ENCODE measurements around the gene TMEM208. TPM values are rescaled to one million over a fixed set of nuclear protein-coding genes. Genes with fewer than 3 reads are reported as not detected.

The TMEM208 gene
- total RNA-seq, 1 donor from 2014 or later = 33.1 TPM

- Histone ChIP-seq H3K4me3 (no peak overlapping the region), H3K27ac (no peak overlapping the region), H3K4me1 (peaks cover 12% of the 10 kb centered on the region), H3K9me3 (no peaks in the 10 kb centered on the region), H3K36me3 (peaks cover 44% of the 10 kb centered on the region), H3K27me3 (ENCODE audit: low read depth) (no peaks in the 10 kb centered on the region)
- ATAC-seq (no peak), DNase-seq (no peak)
- no peak for TF ChIP-seq CTCF (IDR thresholded peaks at IDR 0.05)
- intact Hi-C loops (cut with DNase I) = no loop called here
These were observed 23.9 kb upstream of the TMEM208 start for GRCh38 chr16:67202956-67203493.

GRCh38 chr16:67204076-67204475 lies 22.9 kb upstream of the TMEM208 start:
- ATAC-seq = no peak
- no peaks in the 10 kb centered on the region for H3K27me3 ChIP-seq (ENCODE audit: low read depth)
- peaks cover 1% of the 10 kb centered on the region for H3K4me1 ChIP-seq
- intact Hi-C loops (cut with DNase I) = no loop called here
- H3K4me3 ChIP-seq = no peak overlapping the region
- TF ChIP-seq CTCF (IDR thresholded peaks at IDR 0.05) = no peak
- H3K36me3 ChIP-seq = peaks cover 39% of the 10 kb centered on the region
- no peak for DNase-seq
- H3K9me3 ChIP-seq = no peaks in the 10 kb centered on the region
- H3K27ac ChIP-seq = no peak overlapping the region

GRCh38 chr16:67206129-67206837 lies 20.6 kb upstream of the TMEM208 start:
- Histone ChIP-seq H3K27me3 (ENCODE audit: low read depth) (no peaks in the 10 kb centered on the region), H3K27ac (no peak overlapping the region), H3K36me3 (peaks cover 30% of the 10 kb centered on the region), H3K4me3 (no peak overlapping the region), H3K9me3 (no peaks in the 10 kb centered on the region), H3K4me1 (no peaks in the 10 kb centered on the region)
- ATAC-seq (no peak), DNase-seq (no peak)
- intact Hi-C loops (cut with DNase I) = no loop called here
- TF ChIP-seq CTCF (IDR thresholded peaks at IDR 0.05) = no peak

- intact Hi-C loops (cut with DNase I) = no loop called here
- ATAC-seq (no peak), DNase-seq (no peak)
- Histone ChIP-seq H3K4me1 (no peaks in the 10 kb centered on the region), H3K27ac (no peak overlapping the region), H3K27me3 (ENCODE audit: low read depth) (no peaks in the 10 kb centered on the region), H3K9me3 (no peaks in the 10 kb centered on the region), H3K36me3 (peaks cover 25% of the 10 kb centered on the region), H3K4me3 (no peak overlapping the region)
- TF ChIP-seq CTCF (IDR thresholded peaks at IDR 0.05) = no peak
These were observed 20.1 kb upstream of the TMEM208 start for GRCh38 chr16:67206838-67207248.

- DNase-seq (no peak), ATAC-seq (no peak)
- no peak overlapping the region for H3K4me3 ChIP-seq
- no peaks in the 10 kb centered on the region for H3K4me1 ChIP-seq
- H3K9me3 ChIP-seq = no peaks in the 10 kb centered on the region
- no peak overlapping the region for H3K27ac ChIP-seq
- TF ChIP-seq CTCF (IDR thresholded peaks at IDR 0.05) = no peak
- peaks cover 18% of the 10 kb centered on the region for H3K36me3 ChIP-seq
- H3K27me3 ChIP-seq (ENCODE audit: low read depth) = no peaks in the 10 kb centered on the region
- intact Hi-C loops (cut with DNase I) = no loop called here
These were observed 19.5 kb upstream of the TMEM208 start for GRCh38 chr16:67207249-67208091.
